GM19193 (cell line): ENCODE measurements around the gene SLC66A3.
A peak's percentile ranks its signal among the peaks of the same experiment; 100 is the strongest.

Experiments
- POLR2A ChIP-seq: IDR thresholded peaks from 4 replicates; pipeline ENCODE4 v1.6.1; 2011; ENCODE audit not compliant: insufficient read depth, insufficient read length; ENCODE audit errors: extremely low read depth

The SLC66A3 gene

DNA sequence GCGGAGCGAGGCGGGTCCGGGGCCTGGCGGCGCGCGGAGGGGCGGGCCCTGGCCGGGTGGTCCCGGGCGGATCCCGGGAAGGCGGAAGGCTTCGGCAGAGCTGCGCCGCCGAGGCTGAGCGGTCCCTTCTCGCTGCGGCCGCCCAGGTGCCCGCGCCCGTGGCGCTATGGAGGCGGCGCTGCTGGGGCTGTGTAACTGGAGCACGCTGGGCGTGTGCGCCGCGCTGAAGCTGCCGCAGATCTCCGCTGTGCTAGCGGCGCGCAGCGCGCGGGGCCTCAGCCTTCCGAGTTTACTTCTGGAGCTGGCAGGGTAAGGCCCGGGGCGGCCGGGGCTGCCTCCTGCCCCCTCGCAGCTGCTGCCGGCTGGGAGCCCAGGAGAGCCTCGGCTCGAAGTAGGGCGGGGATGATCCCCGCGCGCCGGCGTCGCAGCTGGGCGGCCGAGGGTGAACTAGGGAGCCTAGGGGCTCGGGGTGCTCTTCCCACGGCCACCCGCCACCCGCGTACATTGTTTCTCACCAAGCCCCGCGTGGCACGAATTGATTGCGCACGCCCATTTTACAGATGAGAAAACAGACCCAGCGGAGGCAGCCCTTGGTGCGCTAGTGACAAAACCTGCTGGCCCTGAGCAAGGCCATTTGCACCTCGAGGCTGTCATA, at the start of gene SLC66A3:
SLC66A3 (plus strand) TSS at position 87 of the 655 bp plus-strand sequence; CDS start at position 167, 80 bp downstream.
- TF ChIP-seq POLR2A = peak; percentile 47

DNA sequence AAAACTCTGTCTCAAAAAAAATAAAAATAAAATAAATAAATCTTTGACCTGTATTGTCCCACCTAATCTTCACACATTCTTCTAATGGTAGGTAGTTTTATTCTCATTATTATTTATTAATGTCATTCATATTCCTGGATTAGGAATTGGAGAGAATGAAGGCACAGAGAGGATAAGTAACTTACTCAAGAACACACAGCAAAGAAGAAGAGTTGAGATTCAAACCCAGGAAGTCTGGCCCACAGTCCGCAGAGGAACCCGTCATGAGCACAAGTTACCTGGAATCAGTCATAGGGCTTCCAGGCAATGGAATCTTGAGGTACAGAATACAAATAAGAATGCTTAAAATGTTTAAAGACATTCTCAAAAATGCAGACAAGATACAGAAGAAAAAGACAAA, 46.3 kb upstream of the SLC66A3 start:
- TF ChIP-seq POLR2A = no peak

- no peak for TF ChIP-seq POLR2A
These were observed 42.3 kb upstream of the SLC66A3 start for GRCh38 chr2:11112870-11113428.

DNA sequence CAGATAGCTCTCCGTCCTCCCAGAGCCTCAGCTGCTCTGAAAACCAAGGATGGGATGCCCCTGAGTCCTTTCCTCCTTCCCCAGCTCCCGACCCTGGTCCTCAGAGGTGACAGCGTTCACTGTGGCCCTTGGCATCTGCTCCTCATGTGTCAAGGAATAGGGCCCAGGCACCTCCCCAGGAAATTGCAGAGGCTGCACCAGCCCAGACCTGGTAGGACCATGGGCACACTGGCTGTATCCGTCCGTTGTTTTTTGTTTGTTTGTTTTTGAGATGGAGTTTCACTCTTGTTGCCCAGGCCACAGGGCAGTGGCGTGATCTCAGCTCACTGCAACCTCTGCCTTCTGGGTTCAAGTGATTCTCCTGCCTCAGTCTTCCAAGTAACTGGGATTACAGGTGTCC, 37.5 kb upstream of the SLC66A3 start:
- no peak for TF ChIP-seq POLR2A

DNA sequence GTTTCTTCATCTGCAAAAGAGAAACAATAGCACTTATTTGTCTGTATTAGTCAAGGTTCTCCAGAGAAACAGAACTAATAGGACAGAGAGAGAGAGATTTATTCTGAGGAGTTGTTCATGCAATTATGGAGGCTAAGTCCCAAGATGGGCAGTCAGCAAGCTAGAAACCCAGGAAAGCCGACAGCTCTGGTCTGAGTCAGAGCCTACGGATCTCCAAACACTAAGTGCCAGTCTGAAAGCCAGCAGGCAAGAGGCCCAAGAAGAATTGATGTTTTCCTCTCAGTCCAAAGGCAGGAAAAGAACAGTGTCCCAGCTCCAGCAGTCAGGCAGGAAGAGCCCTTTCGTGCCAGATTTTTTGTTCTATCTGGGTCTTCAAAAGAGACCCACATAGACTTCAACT, 36.5 kb upstream of the SLC66A3 start:
- no peak for TF ChIP-seq POLR2A

DNA sequence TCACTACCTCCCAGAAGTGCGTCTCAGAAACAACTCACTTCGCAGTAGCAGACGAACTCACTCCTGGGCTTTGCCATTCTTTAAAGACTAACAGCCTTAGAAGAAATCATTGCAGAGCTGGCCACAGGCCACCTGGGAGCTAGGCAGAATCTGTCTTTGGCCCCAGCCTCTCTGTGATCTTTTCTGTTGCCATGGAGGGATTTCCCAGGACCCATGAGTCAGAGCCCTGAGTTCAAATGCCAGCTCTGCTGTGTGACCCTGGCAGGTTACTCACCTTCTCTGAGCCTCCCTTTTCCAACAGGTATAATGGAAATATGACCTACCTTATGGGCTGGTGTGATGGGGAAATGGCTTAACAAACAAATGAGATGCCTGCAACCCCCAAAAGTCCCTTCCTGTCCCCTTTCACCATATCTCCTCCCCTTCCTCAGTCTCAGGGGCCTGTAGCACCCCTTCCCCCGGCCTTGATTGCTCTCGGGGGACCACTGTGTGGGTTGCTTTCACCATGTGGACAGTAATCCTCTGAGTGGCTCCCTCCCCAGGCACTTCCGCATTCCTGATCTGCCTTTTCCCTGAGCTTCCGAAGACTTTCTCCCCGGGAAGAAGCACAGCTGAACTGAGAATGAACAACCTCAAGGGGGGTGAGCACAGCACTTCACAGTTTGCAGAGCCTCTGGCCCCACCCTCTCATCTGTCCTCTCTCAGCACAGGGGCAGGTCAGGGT, 34.0 kb upstream of the SLC66A3 start:
- no peak for TF ChIP-seq POLR2A

- no peak for TF ChIP-seq POLR2A
These were observed 33.5 kb upstream of the SLC66A3 start for GRCh38 chr2:11121823-11122155.

GRCh38 chr2:11122380-11122779, 32.9 kb upstream of the SLC66A3 start:
- TF ChIP-seq POLR2A = no peak

DNA sequence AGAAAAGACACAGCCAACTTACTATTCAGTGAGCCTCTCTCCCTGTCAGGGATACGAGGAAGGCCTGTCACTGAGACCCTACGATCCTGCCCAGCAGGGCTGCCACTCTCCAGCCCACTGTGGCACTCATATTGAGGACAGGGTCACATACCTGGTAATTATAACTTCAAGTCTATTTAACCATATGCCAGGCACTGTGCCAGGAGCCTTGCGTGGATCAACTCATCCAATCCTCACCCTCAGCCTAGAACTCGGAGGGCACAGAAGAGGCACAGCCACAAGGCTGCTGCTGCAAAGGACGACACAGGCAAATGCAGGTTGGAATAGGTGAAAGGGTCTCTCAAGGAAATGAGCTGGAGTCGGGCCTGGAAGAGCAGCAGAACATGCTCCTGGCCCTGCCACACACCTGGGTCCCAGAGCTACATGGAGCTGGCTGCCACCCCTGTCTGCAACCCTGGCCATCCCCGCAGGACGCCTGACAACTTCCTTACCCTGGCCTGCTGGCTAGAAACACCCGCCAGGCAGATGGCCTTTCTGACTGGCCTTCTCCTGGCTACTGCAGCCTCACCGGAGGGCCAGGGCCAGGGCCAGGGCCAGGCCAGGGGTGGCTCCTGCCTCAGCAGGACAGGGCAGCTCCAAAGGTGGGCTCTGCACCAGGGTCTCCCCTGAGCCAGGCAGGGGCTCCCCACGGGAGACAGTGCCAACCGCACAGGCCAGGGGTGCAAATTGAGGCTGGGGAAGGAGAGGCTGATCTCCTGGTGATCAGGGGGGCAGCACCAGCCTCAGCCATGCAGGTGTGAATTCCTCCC, 32.1 kb upstream of the SLC66A3 start:
- no peak for TF ChIP-seq POLR2A

DNA sequence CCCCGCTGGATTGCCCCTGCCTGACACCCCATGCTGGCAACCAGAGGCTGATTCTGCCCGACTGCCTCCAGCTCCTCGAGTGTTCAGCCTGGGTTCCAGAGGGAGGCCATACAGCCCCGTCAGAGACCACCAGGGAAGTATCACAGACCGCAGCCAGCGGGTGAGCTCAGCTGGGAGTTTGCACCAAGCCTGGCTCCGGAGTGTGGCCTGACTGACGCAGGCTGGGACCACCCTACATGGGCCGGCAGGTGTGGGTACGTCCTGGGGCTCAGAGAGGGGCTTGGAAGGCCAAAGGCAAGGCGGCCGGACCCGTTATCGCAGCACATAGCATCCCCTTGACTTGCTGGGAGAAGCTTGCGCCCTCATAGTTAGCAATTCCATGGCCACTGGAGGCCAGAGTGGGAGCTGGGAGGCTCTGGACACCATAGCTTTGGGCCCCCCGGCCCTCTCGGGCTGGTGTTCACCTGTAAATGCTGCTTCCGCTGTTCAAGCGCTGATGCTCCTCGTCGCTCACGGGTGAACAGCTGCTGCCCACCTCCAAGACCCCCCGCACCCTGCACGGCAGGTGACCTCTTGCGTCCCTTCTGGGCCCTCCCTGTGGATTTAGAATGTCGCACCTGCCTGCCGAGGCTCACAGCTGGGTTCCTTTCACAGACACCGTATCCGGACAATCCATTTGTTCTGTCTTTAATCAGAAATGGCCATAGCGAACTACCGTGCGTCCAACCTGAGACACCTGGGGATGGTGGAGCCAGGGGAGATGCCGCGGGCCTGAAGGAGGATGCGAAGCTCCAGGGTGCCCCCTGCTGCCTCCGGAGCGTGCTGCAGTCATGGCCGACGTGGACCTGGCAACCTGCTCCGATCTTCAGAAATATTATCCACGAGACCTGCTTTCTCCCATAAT, 31.2 kb upstream of the SLC66A3 start:
- TF ChIP-seq POLR2A = no peak

DNA sequence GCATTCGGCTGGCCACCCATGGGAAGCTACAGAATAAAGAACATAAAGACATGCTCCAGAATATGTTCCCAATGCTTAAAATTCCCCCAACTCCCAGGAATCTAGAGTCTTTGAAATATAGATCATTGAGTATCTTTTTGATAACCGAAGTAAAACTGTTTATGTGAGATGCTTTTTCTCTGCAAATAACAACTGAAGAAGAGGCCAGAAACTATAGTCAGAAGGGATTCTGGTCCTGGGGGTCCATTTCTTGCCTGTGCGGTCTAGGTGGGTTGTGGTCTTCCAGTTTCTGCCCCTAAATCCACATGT, 30.6 kb upstream of the SLC66A3 start:
- no peak for TF ChIP-seq POLR2A

DNA sequence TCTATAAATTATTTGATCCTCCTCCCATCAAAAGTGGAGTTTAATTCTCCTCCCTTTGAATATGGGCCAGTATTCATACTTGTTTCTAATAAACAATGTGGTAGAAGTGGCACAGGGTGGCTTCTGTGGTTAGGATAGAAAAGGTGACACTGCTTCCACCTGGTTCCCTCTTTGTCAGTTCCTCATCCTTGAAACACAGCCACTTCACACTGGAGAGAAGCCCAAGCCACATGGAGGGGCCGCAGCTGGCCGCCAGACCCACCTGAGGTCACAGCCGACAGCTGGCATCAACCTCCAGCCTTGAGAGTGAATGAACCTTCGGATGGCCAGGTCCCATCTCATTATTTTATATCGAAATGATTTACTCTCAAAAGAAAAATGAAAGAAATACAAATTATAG, 27.5 kb upstream of the SLC66A3 start:
- TF ChIP-seq POLR2A = no peak

GRCh38 chr2:11128243-11128951, 26.9 kb upstream of the SLC66A3 start:
- TF ChIP-seq POLR2A = no peak
